IMR-90 (cell line): ENCODE measurements around the gene ZRANB3. TPM values are rescaled to one million over a fixed set of nuclear protein-coding genes. Genes with fewer than 3 reads are reported as not detected.

Experiments used
- ATAC-seq: fragments of 200-7000 bp; cut with Tn5 transposase; 2 replicates; pipeline ENCODE4 v1.9.1; 2020; ENCODE audit warnings: low read depth, mild to moderate bottlenecking, moderate library complexity
- BruUV-seq: library from RNA; stranded (reverse); fragments of 400-500 nt; replicated peaks from 2 replicates; lab custom pipeline; 2021; lab: Mats Ljungman, UMichigan
- CTCF ChIA-PET: fragments of 300-600 bp; formaldehyde crosslinking; extraction: SDS; loops from one replicate; lab custom pipeline; 2021; ENCODE audit warnings: antibody characterized with exemption; lab: Yijun Ruan, JAX
- POLR2A ChIA-PET: fragments of 300-600 bp; sonication (Branson Sonifier 250); formaldehyde crosslinking; loops from one replicate; lab custom pipeline; 2022; ENCODE audit warnings: antibody characterized with exemption; ENCODE audit not compliant: unreplicated experiment; lab: Charles Lee
- DNase-seq: peaks from one replicate; pipeline ENCODE4 v3.0.0; 2013
- H2AFZ ChIP-seq: replicated peaks from 2 replicates; pipeline ENCODE3; 2013; ENCODE audit warnings: low read length, mild to moderate bottlenecking; ENCODE audit not compliant: poor library complexity
- H2AK5ac ChIP-seq: 2 replicates; pipeline ENCODE4 v1.6.1; 2013; ENCODE audit warnings: low read depth, low read length, inconsistent platforms
- H2AK9ac ChIP-seq: replicated peaks from 2 replicates; pipeline ENCODE3; 2013; ENCODE audit warnings: mild to moderate bottlenecking, low read depth, low read length, moderate library complexity; ENCODE audit not compliant: poor library complexity
- H2BK120ac ChIP-seq: 2 replicates; pipeline ENCODE4 v1.6.1; 2013; ENCODE audit warnings: low read depth, low read length, inconsistent platforms
- H2BK15ac ChIP-seq: 3 replicates; pipeline ENCODE4 v1.6.1; 2013; ENCODE audit warnings: low read depth, low read length, inconsistent platforms
- H2BK20ac ChIP-seq: 2 replicates; pipeline ENCODE4 v1.6.1; 2013; ENCODE audit warnings: low read depth, mild to moderate bottlenecking, inconsistent platforms, low read length, moderate library complexity
- H2BK5ac ChIP-seq: 2 replicates; pipeline ENCODE4 v1.6.1; 2013; ENCODE audit warnings: mild to moderate bottlenecking, low read depth, low read length, inconsistent platforms; ENCODE audit not compliant: poor library complexity, severe bottlenecking
- H3K14ac ChIP-seq: replicated peaks from 2 replicates; pipeline ENCODE4 v1.6.1; 2013; ENCODE audit warnings: low read depth, low read length, inconsistent platforms
- H3K18ac ChIP-seq: 2 replicates; pipeline ENCODE4 v1.6.1; 2013; ENCODE audit warnings: low read depth, low read length, control low read depth
- H3K23ac ChIP-seq: 2 replicates; pipeline ENCODE4 v1.6.1; 2013; ENCODE audit warnings: low read depth, low read length, inconsistent platforms
- H3K27ac ChIP-seq: 2 replicates; pipeline ENCODE4 v1.5.1; 2013; ENCODE audit warnings: mild to moderate bottlenecking, control low read depth, low read length; ENCODE audit not compliant: insufficient read depth
- H3K27me3 ChIP-seq: 2 replicates; pipeline ENCODE4 v1.6.1; 2013; ENCODE audit warnings: low read length; ENCODE audit not compliant: control insufficient read depth, insufficient read depth
- H3K36me3 ChIP-seq: 2 replicates; pipeline ENCODE4 v1.6.1; 2013; ENCODE audit warnings: low read length, mixed read lengths; ENCODE audit not compliant: control insufficient read depth, insufficient read depth
- H3K4ac ChIP-seq: 2 replicates; pipeline ENCODE4 v1.6.1; 2013; ENCODE audit warnings: low read depth, low read length, inconsistent platforms
- H3K4me1 ChIP-seq: 2 replicates; pipeline ENCODE4 v1.6.1; 2013; ENCODE audit warnings: low read length, mixed read lengths; ENCODE audit not compliant: control insufficient read depth, insufficient read depth
- H3K4me2 ChIP-seq: 2 replicates; pipeline ENCODE4 v1.6.1; 2013; ENCODE audit warnings: low read depth, mild to moderate bottlenecking, control low read depth, low read length, moderate library complexity
- H3K4me3 ChIP-seq: 2 replicates; pipeline ENCODE4 v1.5.1; 2013; ENCODE audit warnings: low read depth, mild to moderate bottlenecking, control low read depth, low read length, moderate library complexity; ENCODE audit not compliant: insufficient read depth
- H3K56ac ChIP-seq: 2 replicates; pipeline ENCODE4 v1.6.1; 2013; ENCODE audit warnings: low read length, inconsistent platforms; ENCODE audit not compliant: insufficient read depth; ENCODE audit errors: extremely low read depth
- H3K79me1 ChIP-seq, 2 experiments: 2 replicates each; pipeline ENCODE4 v1.6.1; 2013; ENCODE audit warnings: low read length in 2 of 2, inconsistent platforms in 1 of 2, low read depth in 1 of 2
- H3K9ac ChIP-seq: 2 replicates; pipeline ENCODE4 v1.6.1; 2013; ENCODE audit warnings: low read depth, low read length, control low read depth
- H3K9me1 ChIP-seq: 2 replicates; pipeline ENCODE4 v1.6.1; 2013; ENCODE audit warnings: low read length, inconsistent platforms; ENCODE audit not compliant: insufficient read depth
- H3K9me3 ChIP-seq: 2 replicates; pipeline ENCODE4 v1.6.1; 2013; ENCODE audit warnings: low read length; ENCODE audit not compliant: control insufficient read depth, insufficient read depth
- H4K20me1 ChIP-seq: 2 replicates; pipeline ENCODE4 v1.6.1; 2013; ENCODE audit warnings: low read length, inconsistent platforms; ENCODE audit not compliant: insufficient read depth
- H4K5ac ChIP-seq: 2 replicates; pipeline ENCODE4 v1.6.1; 2013; ENCODE audit warnings: mild to moderate bottlenecking, low read depth, low read length, control low read depth
- H4K8ac ChIP-seq, 2 experiments: 2 replicates each; pipeline ENCODE4 v1.6.1; 2013; ENCODE audit warnings: low read depth in 2 of 2, low read length in 2 of 2, control low read depth in 1 of 2, inconsistent platforms in 1 of 2
- H4K91ac ChIP-seq: 2 replicates; pipeline ENCODE4 v1.6.1; 2013; ENCODE audit warnings: low read depth, low read length, inconsistent platforms; ENCODE audit not compliant: insufficient read depth
- BHLHE40 ChIP-seq: fragments of 150-350 bp; IDR thresholded peaks from 2 replicates; pipeline ENCODE4 v1.6.1; 2016; ENCODE audit warnings: mild to moderate bottlenecking, low read depth, low read length
- CHD1 ChIP-seq: IDR thresholded peaks from 2 replicates; pipeline ENCODE4 v1.6.1; 2012; ENCODE audit warnings: low read depth, low read length, improper control_type of control experiment
- ELK1 ChIP-seq: fragments of 150-350 bp; IDR thresholded peaks from 2 replicates; pipeline ENCODE4 v1.6.1; 2016; ENCODE audit warnings: low read depth, mild to moderate bottlenecking, low read length, moderate library complexity, borderline replicate concordance
- MAZ ChIP-seq: IDR thresholded peaks from 2 replicates; pipeline ENCODE4 v1.6.1; 2012; ENCODE audit warnings: low read depth, mild to moderate bottlenecking, low read length, improper control_type of control experiment, moderate library complexity, borderline replicate concordance
- RAD21 ChIP-seq: IDR thresholded peaks from 2 replicates; pipeline ENCODE4 v1.6.1; 2012; ENCODE audit warnings: low read length, improper control_type of control experiment
- RCOR1 ChIP-seq: IDR thresholded peaks from 2 replicates; pipeline ENCODE4 v1.6.1; 2012; ENCODE audit warnings: mild to moderate bottlenecking, low read length, improper control_type of control experiment; ENCODE audit not compliant: insufficient replicate concordance
- RFX5 ChIP-seq: IDR thresholded peaks from 2 replicates; pipeline ENCODE4 v1.8.0; 2012; ENCODE audit warnings: low read depth, mild to moderate bottlenecking, low read length, moderate library complexity
- USF2 ChIP-seq: fragments of 150-350 bp; IDR thresholded peaks from 2 replicates; pipeline ENCODE4 v1.6.1; 2017; ENCODE audit warnings: mild to moderate bottlenecking, antibody characterized with exemption, low read length, low read depth
- WGBS, 2 experiments: methylation state at CpG; one replicate each; pipeline versions ENCODE4 v1.1.5 to v1.1.7; 2013; ENCODE audit warnings: missing lambda C conversion rate in 2 of 2; ENCODE audit not compliant: insufficient read length in 1 of 2; ENCODE audit errors: extremely low coverage in 2 of 2; 5-methylcytosine and 5-hydroxymethylcytosine counted together
- dilution Hi-C: fragments of 300-500 bp; cut with HindIII; formaldehyde crosslinking; loops from one replicate; pipeline ENCODE4 v1.14.3; 2018; ENCODE audit warnings: low sequenced_read_pairs; ENCODE audit not compliant: unreplicated experiment
- in situ Hi-C: fragments of 300-500 bp; cut with MboI; formaldehyde crosslinking; loops from 3 replicates; pipeline ENCODE4 v1.14.3; 2019; ENCODE audit warnings: low sequenced_read_pairs, inconsistent platforms, mixed read lengths
- intact Hi-C: fragments of 100-400 bp; cut with micrococcal nuclease; formaldehyde crosslinking; loops from 2 replicates; pipeline ENCODE4 v1.10.0; 2022
- polyA plus RNA-seq, 3 experiments: library from polyadenylated mRNA; depleted of rRNA; stranded (reverse); fragments of >200 nt; gene quantifications; 2 replicates each; pipeline ENCODE4 v1.2.3, GENCODE V29; 2012; ENCODE audit warnings: low replicate concordance in 1 of 3
- total RNA-seq: library from RNA; depleted of rRNA; stranded (reverse); fragments of >200 nt; gene quantifications from 2 replicates; pipeline ENCODE4 v1.2.3, GENCODE V29; 2012

ZRANB3 gene
- total and polyA plus RNA-seq, 2 of the 4 experiments (the other 2 are of a cell fraction) = 3.4 to 9.3 TPM

GRCh38 chr2:135212757-135213156 is 318.3 kb downstream of the ZRANB3 start:
- Histone ChIP-seq H3K14ac (no peak overlapping the region), H3K56ac (no peak overlapping the region), H3K4me3 (no peak overlapping the region), H4K20me1 (no peaks in the 10 kb centered on the region), H3K79me1 (no peaks in the 10 kb centered on the region), H3K4ac (no peak overlapping the region), H2AK9ac (no peak overlapping the region), H3K36me3 (no peaks in the 10 kb centered on the region), H3K9ac (no peak overlapping the region), H3K4me2 (no peak overlapping the region), H3K9me3 (no peaks in the 10 kb centered on the region), H2BK5ac (no peak overlapping the region), H2AFZ (no peak overlapping the region), H3K9me1 (no peaks in the 10 kb centered on the region), H3K4me1 (no peaks in the 10 kb centered on the region), H3K23ac (no peak overlapping the region), H4K5ac (no peak overlapping the region), H3K27me3 (no peaks in the 10 kb centered on the region), H2AK5ac (no peak overlapping the region), H2BK20ac (no peak overlapping the region), H2BK120ac (no peak overlapping the region), H3K18ac (no peak overlapping the region), H4K91ac (no peak overlapping the region), H3K27ac (no peak overlapping the region), H4K8ac (no peak overlapping the region), H2BK15ac (no peak overlapping the region)
- in situ Hi-C loops = no loop called here
- peak; percentile 37 for ATAC-seq
- no TSS peak for BruUV-seq
- POLR2A ChIA-PET = no interaction called here
- CTCF ChIA-PET = no interaction called here
- 40% methylated on average over 1 of the region's 2 CpGs; no CpG with 5 or more reads in 1 of the 2 experiments for WGBS, 2 experiments
- intact Hi-C loops = no loop called here
- peak; percentile 19 for DNase-seq
- dilution Hi-C loops = no loop called here
- no peak for TF ChIP-seq BHLHE40
- TF ChIP-seq USF2 = no peak
- no peak for TF ChIP-seq CHD1
- TF ChIP-seq RFX5 = no peak
- no peak for TF ChIP-seq RAD21
- TF ChIP-seq MAZ = no peak
- TF ChIP-seq RCOR1 = no peak
- no peak for TF ChIP-seq ELK1
